Skeletal muscle cell (primary cell): ENCODE data around the gene PDE4DIP.
"Not testable (repeated sequence)": the region's sequence is repeated elsewhere in the genome, so short reads cannot be mapped to it uniquely, and the experiment has no call there.

Experiments
- DNase-seq: peaks from one replicate; pipeline ENCODE4 v3.0.0-alpha.2; 2010; ENCODE audit warnings: low read depth
- H3K4me3 ChIP-seq: 2 replicates; pipeline ENCODE4 v1.5.1; 2011; ENCODE audit warnings: low read depth, mild to moderate bottlenecking, control low read depth, low read length, moderate library complexity

PDE4DIP gene

GRCh38 chr1:148911303-148911928 is 67.2 kb downstream of the PDE4DIP start:
- not testable (repeated sequence) for DNase-seq, H3K4me3 ChIP-seq

- not testable (repeated sequence) for DNase-seq, H3K4me3 ChIP-seq
Observed at GRCh38 chr1:148916222-148916621, 72.0 kb downstream of the PDE4DIP start.

GRCh38 chr1:148916695-148917348 is 72.6 kb downstream of the PDE4DIP start:
- DNase-seq, H3K4me3 ChIP-seq: not testable (repeated sequence)

GRCh38 chr1:148918836-148919447 is 74.7 kb downstream of the PDE4DIP start:
- DNase-seq, H3K4me3 ChIP-seq: not testable (repeated sequence)

- not testable (repeated sequence) for H3K4me3 ChIP-seq, DNase-seq
Observed at GRCh38 chr1:148921047-148921446, 76.8 kb downstream of the PDE4DIP start.

GRCh38 chr1:148923798-148924197 is 79.6 kb downstream of the PDE4DIP start:
- DNase-seq, H3K4me3 ChIP-seq: not testable (repeated sequence)

GRCh38 chr1:148927645-148928044 is 83.4 kb downstream of the PDE4DIP start:
- DNase-seq, H3K4me3 ChIP-seq: not testable (repeated sequence)

- not testable (repeated sequence) for H3K4me3 ChIP-seq, DNase-seq
Observed at GRCh38 chr1:148929253-148929652, 85.0 kb downstream of the PDE4DIP start.

- H3K4me3 ChIP-seq, DNase-seq: not testable (repeated sequence)
Observed at GRCh38 chr1:148935381-148936002, 91.3 kb downstream of the PDE4DIP start.

GRCh38 chr1:148942906-148943305 is 98.7 kb downstream of the PDE4DIP start:
- not testable (repeated sequence) for H3K4me3 ChIP-seq, DNase-seq

- not testable (repeated sequence) for H3K4me3 ChIP-seq, DNase-seq
Observed at GRCh38 chr1:148945130-148945529, 100.9 kb downstream of the PDE4DIP start.

- DNase-seq, H3K4me3 ChIP-seq: not testable (repeated sequence)
Observed at GRCh38 chr1:148948768-148949167, 104.5 kb downstream of the PDE4DIP start.

- DNase-seq, result peak; percentile 63
- peak overlapping the region; percentile 42 for H3K4me3 ChIP-seq
Observed at GRCh38 chr1:148951336-148952227, 107.4 kb downstream of the PDE4DIP start.

- H3K4me3 ChIP-seq, result peak overlapping the region; percentile 58
- not testable (repeated sequence) for DNase-seq
Observed at GRCh38 chr1:148952253-148952937, 108.2 kb downstream of the PDE4DIP start.

- peak overlapping the region; percentile 58 for H3K4me3 ChIP-seq
- not testable (repeated sequence) for DNase-seq
Observed at GRCh38 chr1:148952938-148953616, 108.8 kb downstream of the PDE4DIP start.

- H3K4me3 ChIP-seq, result peak overlapping the region; percentile 58
Observed at GRCh38 chr1:148953730-148954129, 109.5 kb downstream of the PDE4DIP start.

GRCh38 chr1:148958343-148958742 is 114.1 kb downstream of the PDE4DIP start:
- DNase-seq, result not testable (repeated sequence)
- H3K4me3 ChIP-seq, result peak overlapping the region; percentile 11

More at GRCh38 chr1:148953730-148954129, 109.5 kb downstream of the PDE4DIP start:
- DNase-seq, result not testable (repeated sequence)
